GM21423 (cell line): ENCODE data around the gene CPT2.

Source experiments
- ATAC-seq: cut with Tn5 transposase; IDR thresholded peaks from one replicate; pipeline ENCODE4 v1.9.1; 2021; ENCODE audit warnings: mild to moderate bottlenecking, moderate library complexity; ENCODE audit not compliant: unreplicated experiment

CPT2 gene

DNA sequence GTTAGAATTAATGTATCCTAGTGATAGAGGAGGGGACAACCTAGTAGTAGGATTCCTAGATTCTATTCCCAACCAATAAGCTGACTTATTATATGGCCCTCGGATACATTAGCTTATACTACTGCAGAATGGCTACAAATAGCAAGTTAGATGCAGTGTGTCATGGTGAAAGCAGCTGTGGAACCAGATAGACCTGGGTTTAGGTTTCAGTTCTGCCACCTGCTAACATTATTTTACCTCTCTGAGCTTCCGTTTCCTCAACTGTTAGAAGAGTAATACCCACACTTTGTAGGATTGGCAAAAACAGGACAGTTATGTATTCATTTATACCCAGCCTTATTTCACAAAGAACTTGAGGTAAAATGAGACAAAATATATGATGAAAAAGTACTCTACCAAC lies 63.3 kb downstream of the CPT2 start:
- no peak for ATAC-seq

DNA sequence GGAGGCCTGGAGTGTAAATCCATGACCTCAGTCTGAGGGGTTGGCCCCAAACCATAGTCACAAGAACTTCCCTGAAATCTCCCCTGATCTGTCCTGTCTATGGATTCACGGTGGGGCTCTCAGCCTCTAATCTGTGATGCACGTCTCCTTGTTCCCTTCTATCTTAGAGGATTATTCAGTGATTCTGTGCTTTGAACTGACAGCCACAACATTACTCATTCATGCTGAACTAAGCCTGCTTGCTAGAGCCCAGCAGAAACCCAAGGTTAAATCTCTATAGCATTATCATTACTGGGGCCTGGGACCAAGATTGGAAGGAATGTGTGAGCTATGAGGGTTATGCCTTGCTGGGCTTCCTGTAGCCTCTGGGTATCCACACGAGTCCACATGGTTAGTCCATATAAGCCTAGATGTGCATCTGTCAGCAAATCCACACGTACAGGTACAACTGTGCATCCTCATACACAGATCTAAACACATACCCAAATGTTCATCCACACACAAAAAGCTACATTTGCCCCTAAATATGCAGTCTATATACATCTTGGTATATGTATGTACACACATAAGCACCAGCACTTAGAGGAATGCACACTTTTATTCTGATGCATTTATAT lies 64.1 kb downstream of the CPT2 start:
- ATAC-seq, result no peak

DNA sequence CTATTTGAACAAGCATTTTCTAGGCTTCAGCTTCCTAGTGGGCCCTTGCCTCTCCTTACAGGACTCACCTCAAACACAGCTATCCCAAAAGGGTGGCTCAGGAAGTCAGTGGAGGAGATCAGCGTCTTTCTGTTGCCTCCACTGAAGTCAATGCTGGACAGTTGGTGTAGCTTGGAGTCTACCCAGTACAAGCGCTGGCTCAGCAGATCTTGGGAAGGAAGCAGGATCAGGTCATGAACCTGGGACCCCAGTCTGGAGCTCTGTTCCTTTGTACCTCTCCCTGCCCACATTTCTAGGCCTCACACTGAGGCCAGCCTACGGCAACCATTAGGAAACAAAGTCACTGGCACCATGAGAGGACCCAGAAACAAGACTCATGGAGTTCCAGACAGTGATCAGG lies 65.4 kb downstream of the CPT2 start:
- no peak for ATAC-seq
